DOHH2 (cell line): ENCODE results near the gene MAPK8IP1.

Source experiments
- CTCF ChIP-seq: fragments of 200-600 bp; sonication (generic); IDR thresholded peaks from one replicate; pipeline ENCODE4 v1.5.1; 2014; ENCODE audit warnings: antibody characterized with exemption, mild to moderate bottlenecking, low read depth, low read length; ENCODE audit not compliant: poor library complexity, severe bottlenecking
- EZH2phosphoT487 ChIP-seq: fragments of 200-600 bp; sonication (generic); IDR thresholded peaks from 2 replicates; pipeline ENCODE4 v1.6.1; 2017; ENCODE audit warnings: borderline replicate concordance, mild to moderate bottlenecking, antibody characterized with exemption, low read length, moderate library complexity, mixed read lengths

- TF ChIP-seq CTCF (no peak), EZH2phosphoT487 (no peak)
Measured at GRCh38 chr11:45906965-45907611, 21.6 kb downstream of the MAPK8IP1 start, which contains the start of gene FREY1.
